CD4-positive, alpha-beta T cell treated with Interleukin-15 for 1 hour (primary cell): ENCODE results near the gene PTP4A1.
A peak's percentile ranks its signal among the peaks of the same experiment; 100 is the strongest.

Experiments
- DNase-seq: peaks from one replicate; pipeline ENCODE4 v3.0.0-alpha.2; 2020

PTP4A1 gene

DNA sequence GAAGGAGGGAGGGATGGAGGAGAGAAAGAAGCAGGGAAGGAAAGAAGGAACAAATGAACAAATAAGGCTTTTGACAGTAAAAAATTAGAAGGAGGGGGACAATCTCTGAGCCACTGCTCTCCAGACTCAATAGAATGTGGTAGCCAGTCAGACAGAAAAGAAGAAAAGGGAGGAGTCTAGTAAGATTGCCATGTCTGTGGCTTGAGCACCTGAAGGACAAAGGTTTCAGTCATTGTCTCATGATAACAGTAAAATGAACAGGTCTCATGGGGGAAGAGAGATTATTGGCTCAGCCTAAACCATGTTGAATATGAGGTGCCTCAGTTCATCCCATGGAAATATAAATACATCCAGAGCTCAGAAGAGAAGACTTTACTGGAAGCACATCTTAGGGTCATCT lies 14.0 kb upstream of the PTP4A1 start:
- no peak for DNase-seq

- no peak for DNase-seq
Observed at GRCh38 chr6:63560801-63561287, 11.4 kb upstream of the PTP4A1 start.

DNA sequence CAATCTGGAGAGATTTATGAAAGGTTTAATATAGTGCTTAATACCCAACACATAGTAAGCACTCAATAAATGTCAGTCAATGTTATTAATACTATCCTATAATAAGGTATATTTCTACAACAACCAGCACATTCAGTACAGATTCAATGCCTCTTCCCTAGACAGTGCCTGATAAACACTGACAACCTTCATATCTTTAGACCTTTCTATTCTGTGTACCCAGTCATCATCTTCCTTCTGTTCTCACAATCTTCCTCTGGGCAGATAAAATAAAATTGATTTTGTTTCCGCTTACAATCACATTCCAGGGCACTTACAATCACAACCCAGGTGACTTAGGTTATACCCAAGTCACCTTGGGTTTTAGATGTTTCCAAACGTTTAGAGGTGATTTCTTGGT lies 11.0 kb upstream of the PTP4A1 start:
- DNase-seq = no peak

GRCh38 chr6:63563235-63563634 lies 9.0 kb upstream of the PTP4A1 start:
- DNase-seq = no peak

GRCh38 chr6:63565058-63565726 lies 7.1 kb upstream of the PTP4A1 start:
- DNase-seq = no peak

DNA sequence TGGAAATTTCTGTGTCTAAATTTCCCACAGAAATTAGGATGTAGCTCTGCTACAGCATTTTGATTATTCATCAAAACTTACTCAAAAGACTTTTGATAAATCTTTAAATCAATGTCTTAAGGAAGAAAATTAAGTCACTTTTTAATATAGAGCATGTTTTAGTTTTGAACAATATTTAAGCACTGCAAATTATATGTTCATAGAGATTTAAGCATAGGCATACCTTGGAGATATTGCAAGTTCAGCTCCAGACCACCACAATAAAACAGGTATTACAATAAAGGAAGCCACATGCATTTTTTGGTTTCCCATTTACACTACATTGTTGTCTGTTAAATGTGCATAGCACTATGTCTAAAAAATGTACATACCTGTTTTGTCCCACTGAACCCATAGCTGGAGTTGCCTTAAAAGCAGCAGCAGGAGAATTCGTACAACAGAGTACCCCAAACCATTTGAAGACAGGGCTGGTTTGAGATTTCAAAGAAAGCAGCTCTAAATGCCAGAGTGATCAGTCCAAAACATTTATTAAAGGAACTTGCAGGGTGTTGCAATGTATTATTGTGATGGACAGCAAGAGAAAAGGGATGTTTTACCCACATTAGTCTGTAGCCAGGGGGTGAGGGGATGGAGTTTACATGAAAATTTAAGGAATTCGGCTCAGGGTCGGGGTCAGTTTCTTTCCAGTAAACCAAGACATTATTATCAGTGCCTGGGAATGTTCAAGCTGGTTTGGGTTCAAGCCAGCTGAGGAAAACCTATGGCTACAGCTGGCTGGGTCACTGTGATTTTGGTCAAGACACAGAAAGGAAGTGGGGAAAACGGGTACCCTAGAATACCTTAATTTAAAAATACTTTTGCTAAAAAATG lies 6.3 kb upstream of the PTP4A1 start:
- no peak for DNase-seq

DNA sequence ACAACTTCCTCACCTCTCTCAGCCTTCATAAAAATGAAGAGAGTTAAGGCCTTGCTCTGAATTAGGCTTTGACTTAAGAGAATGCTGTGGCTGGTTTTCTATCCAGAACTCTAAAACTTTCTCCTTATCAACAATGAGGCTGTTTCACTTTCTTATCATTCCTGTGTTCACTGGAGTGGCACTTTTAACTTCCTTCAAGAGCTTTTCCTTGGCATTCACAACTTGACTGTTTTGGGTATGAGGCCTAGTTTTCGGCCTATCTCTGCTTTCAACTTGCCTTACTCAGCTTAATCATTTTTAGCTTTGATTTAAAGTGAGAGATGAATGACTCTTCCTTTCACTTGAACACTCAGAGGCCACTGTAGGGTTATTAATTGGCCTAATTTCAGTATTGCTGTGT lies 4.3 kb upstream of the PTP4A1 start:
- no peak for DNase-seq

DNA sequence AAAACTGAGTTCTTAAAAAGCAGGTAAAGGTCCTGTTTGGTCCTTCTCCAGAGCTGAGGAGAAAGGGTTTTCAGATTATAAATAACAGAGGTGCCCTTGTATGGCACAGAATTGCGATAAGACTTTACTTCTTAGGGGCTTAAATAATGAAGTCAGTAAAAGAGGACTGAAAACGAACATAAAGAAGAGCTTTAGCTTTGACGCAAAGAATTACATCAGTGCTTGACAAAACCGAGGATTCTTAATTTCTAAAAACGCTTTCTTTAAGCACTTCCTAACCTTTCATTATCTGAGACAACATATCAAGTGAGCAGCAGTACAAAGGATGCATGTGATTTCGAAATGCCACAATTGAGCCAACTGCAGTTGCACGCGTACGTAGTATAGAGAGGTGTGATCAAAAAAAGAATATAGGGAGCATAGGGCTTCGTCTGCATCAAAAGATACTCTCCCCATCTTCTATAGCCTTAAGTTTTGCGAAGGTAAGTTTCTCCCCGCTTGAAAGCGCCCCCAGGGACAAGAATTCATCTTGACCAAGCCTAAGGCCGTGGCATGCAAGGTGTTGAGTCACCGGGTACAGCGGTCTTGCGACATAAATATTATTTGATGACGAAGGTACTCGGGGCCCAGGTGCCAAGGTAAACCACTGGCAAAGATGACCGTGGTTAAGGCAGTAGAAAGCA lies 778 bp upstream of the PTP4A1 start:
- DNase-seq = peak; percentile 64

DNA sequence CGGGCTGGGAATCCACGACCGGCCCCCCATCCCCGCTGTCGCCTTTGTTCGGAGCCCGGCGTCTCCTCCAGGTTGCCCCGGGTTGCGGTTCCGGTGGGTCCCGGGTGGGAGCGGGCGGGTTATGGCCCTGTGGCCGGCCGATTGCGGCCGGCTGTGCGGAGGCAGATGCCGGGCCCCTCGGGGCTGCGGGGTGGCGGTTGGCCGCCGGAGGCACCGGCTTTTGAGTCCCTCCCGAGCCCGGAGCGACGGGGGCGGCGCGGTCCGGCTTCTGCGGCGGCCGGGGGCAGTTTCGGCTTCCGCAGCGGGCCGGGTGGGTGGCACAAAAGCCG lies 431 bp downstream of the PTP4A1 start:
- no peak for DNase-seq

DNA sequence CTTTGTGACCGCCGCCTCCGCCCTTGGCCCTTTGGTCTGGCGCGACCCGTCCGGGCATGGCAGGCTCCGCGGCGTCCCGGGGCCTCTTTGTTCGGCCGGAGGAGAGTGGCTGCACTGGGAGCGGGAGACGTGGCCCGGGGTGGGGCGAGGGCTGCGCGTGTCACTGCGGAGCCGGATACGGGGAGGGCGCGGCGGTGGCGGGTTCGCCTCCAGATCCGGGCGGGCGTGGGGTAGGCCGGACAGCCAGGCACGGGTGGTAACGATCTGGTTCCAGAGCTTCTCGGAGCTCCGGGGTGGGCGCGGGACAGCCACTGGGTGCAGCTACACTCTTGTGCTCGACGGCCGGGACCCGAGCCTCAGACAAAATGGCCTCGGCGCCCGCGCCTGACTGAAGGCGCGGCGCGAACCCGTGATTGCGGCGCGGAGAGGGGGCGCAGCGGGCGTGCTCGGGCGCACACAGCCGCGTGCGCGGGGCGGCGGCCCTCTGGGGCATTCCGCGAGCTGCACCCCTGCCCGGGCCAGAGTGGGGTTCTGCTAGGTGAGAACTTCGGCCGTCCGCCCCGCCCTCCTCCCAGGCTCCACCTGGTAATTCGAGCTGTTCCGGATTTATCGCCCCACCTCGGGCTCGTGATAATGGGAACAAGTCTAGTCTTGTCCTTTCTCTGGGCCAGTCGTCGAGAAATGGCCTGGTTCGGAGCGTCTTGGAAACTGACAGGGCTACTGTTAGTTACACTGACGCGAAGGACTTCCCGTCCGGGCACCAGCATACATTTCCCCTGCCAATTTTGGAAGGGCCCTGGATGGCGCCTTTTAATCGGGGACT lies 1.0 kb downstream of the PTP4A1 start:
- peak; percentile 73 for DNase-seq

DNA sequence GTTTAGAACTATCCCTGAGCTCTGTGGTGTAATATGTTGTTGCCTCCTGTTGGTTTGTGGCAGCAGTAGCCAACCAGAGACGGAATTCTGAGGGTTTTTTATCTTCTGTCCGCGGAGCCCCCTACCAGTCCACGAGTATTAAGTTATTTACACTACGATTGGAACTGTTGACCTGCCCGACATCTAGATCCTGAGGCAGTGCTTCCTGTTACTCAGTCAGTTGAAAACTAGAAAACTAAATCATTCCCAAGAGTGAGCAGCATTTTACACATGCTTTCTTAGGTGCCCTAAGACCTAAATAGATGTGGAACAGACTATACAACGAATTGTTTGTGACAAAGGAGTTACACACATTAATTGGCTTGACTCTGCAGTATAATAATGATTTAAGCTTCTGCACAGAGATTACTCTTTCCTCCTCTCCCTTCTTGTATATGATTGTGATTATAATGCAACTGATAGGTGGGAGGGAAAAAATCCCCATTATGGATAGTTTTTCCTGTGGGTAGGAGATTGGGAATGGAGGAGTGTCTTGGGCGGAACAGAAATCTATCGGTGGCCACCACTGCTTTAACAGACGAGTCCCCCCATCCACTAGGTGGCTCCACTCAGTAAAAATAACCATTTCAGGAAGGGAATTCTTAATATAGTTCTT lies 1.7 kb downstream of the PTP4A1 start:
- peak; percentile 20 for DNase-seq

- DNase-seq = no peak
Observed at GRCh38 chr6:63574554-63574900, 2.2 kb downstream of the PTP4A1 start.

DNA sequence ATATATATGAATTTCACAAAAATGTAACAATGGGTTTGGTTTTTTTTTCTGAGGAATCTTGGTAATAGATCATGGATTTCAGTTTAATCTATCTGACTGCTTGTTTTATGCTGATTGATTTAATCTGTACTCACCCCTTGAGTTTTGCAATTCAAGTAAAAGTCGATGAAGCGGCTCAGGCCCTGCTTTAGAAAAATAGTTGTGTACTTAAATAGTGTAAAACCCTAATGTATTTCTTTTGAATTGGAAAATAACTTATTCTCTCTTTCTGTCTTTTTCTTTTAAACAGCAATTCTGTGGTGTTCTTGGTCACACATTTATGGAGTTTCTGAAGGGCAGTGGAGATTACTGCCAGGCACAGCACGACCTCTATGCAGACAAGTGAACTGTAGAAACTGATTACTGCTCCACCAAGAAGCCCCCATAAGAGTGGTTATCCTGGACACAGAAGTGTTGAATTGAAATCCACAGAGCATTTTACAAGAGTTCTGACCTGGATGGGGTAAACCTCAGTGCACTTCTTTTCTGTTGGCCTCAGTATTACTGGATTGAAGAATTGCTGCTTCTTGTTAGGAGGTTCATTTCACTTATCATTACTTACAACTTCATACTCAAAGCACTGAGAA lies 4.0 kb downstream of the PTP4A1 start:
- DNase-seq = no peak

GRCh38 chr6:63576985-63577712 lies 4.9 kb downstream of the PTP4A1 start:
- DNase-seq = no peak

- no peak for DNase-seq
Observed at GRCh38 chr6:63578757-63579156, 6.5 kb downstream of the PTP4A1 start.

GRCh38 chr6:63579937-63580703 lies 7.8 kb downstream of the PTP4A1 start:
- DNase-seq = no peak

DNA sequence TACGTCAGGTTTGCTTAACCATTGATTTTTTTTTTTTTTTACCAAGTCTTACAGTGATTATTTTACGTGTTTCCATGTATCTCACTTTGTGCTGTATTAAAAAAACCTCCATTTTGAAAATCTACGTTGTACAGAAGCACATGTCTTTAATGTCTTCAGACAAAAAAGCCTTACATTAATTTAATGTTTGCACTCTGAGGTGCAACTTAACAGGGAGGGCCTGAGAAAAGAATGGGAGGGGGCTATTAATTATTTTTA lies 8.4 kb downstream of the PTP4A1 start:
- no peak for DNase-seq

DNA sequence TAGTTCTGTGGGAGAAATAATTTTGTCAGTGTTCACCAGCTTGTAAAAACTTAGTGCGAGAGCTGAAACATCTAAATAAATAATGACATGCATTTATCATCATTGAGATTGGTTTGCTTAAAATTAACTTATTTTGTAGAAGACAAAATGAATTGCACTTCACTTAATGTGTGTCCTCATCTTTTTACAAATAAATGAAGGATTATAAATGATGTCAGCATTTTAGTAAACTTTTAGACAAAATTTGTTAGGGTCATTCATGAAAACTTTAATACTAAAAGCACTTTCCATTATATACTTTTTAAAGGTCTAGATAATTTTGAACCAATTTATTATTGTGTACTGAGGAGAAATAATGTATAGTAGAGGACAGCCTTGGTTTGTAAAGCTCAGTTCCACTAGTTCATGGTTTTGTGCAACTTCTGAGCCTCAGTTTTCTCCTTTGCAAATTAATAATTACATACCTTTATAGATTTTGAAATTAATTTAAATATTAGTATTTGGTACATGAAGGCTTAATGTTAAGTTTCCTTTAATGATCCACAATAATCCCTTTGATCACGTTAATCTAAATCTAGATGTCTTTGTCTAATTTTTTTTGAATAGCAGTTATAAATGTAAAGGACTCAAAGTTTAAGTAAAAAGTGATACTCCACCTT lies 9.2 kb downstream of the PTP4A1 start:
- no peak for DNase-seq

DNA sequence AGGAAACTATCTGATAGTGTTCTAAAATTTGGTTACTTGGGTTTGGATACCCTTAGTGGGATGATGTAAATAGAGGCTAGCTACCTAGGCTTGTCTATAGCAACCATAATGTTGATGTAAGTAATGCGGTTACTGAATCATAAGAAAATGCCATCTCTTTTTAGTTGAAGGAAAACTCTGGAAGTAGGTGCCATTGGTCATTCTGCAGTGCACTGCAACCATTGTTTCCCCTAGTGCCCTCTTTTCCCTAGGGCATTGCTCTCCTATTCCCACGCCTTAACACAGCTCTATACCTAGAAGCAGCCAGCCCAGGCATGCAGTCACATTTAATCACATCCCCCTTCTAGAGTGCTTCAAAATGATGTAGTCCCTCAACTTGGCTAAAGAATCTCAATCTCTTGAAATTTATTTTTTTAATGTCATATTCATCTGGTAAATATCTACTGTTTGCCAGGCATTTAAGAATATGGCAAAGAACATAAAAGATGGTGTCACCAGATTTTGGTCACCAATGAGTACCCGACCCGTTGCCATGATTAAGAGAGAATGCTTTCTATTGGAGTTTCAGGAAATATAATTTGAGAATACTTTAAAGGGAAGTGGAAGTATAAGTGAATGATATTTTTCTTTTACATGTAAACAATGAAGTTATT lies 10.4 kb downstream of the PTP4A1 start:
- DNase-seq = no peak

- DNase-seq = no peak
Observed at GRCh38 chr6:63584125-63584514, 11.8 kb downstream of the PTP4A1 start.
